ENCODE data around the gene HS6ST2.

DNA sequence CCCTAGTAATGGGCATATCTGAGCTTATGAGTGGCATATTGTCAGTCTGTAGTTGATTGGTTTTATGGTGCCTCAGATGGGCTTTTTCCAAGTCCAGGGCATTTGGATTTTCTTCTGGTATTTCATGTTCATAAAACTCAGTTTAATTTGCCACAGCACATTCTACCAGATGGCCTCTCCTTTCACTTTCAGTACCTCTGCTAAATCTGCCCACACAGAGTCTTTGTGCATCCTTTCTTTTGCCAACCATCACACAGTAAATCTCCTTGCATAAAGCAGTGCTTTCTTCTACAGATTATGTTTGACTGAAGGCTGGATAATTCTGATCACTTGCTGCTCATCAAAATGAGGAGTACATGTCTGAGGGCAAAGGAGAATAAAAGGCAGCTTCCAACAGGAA, 98.2 kb downstream of the HS6ST2 start:
- no peak for TF ChIP-seq ZBTB17 (tag by site-specific recombination; IDR thresholded peaks at IDR 0.05)
- TF ChIP-seq, protein P1, sequence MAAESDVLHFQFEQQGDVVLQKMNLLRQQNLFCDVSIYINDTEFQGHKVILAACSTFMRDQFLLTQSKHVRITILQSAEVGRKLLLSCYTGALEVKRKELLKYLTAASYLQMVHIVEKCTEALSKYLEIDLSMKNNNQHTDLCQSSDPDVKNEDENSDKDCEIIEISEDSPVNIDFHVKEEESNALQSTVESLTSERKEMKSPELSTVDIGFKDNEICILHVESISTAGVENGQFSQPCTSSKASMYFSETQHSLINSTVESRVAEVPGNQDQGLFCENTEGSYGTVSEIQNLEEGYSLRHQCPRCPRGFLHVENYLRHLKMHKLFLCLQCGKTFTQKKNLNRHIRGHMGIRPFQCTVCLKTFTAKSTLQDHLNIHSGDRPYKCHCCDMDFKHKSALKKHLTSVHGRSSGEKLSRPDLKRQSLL (tag by site-specific recombination; IDR thresholded peaks at IDR 0.05), result no peak
- TF ChIP-seq ZFP3 (tag by site-specific recombination; IDR thresholded peaks at IDR 0.05; ENCODE audit: low read depth), result no peak
- TF ChIP-seq, protein P2, sequence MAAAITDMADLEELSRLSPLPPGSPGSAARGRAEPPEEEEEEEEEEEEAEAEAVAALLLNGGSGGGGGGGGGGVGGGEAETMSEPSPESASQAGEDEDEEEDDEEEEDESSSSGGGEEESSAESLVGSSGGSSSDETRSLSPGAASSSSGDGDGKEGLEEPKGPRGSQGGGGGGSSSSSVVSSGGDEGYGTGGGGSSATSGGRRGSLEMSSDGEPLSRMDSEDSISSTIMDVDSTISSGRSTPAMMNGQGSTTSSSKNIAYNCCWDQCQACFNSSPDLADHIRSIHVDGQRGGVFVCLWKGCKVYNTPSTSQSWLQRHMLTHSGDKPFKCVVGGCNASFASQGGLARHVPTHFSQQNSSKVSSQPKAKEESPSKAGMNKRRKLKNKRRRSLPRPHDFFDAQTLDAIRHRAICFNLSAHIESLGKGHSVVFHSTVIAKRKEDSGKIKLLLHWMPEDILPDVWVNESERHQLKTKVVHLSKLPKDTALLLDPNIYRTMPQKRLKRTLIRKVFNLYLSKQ (tag by site-specific recombination; IDR thresholded peaks at IDR 0.05; ENCODE audit: borderline replicate concordance), result no peak
- TF ChIP-seq ZNF174 (tag by site-specific recombination; IDR thresholded peaks at IDR 0.05), result no peak
- TF ChIP-seq ZNF140 (tag by site-specific recombination; IDR thresholded peaks at IDR 0.05), result no peak
- TF ChIP-seq, protein P3, sequence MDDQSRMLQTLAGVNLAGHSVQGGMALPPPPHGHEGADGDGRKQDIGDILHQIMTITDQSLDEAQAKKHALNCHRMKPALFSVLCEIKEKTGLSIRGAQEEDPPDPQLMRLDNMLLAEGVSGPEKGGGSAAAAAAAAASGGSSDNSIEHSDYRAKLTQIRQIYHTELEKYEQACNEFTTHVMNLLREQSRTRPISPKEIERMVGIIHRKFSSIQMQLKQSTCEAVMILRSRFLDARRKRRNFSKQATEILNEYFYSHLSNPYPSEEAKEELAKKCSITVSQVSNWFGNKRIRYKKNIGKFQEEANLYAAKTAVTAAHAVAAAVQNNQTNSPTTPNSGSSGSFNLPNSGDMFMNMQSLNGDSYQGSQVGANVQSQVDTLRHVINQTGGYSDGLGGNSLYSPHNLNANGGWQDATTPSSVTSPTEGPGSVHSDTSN (CRISPR knock-in tag; IDR thresholded peaks at IDR 0.05), result no peak
- TF ChIP-seq HOXA7 (CRISPR knock-in tag; IDR thresholded peaks at IDR 0.05; ENCODE audit: borderline replicate concordance), result no peak
